HEK293 (cell line): ENCODE results near the gene ZNF507.
A peak's percentile ranks its signal among the peaks of the same experiment; 100 is the strongest.

Experiments
- CTCF ChIA-PET: fragments of 350-600 bp; formaldehyde crosslinking; extraction: SDS; loops from one replicate; lab custom pipeline; 2021; ENCODE audit warnings: antibody characterized with exemption; lab: Yijun Ruan, JAX
- POLR2A ChIA-PET: fragments of 300-600 bp; formaldehyde crosslinking; extraction: SDS; loops from one replicate; lab custom pipeline; 2020; ENCODE audit warnings: antibody characterized with exemption, inconsistent platforms; lab: Yijun Ruan, JAX
- H3K27ac ChIP-seq: fragments of 200-500 bp; sonication (Bioruptor generic); 2 replicates; pipeline ENCODE4 v1.5.1; 2014; ENCODE audit warnings: low read depth, low read length, control low read depth, inconsistent platforms; ENCODE audit errors: extremely low read depth
- H3K36me3 ChIP-seq, 2 experiments: fragments of 200-500 bp in 1 of 2; sonication (Bioruptor generic) in 1 of 2; 1 replicate in 1 of 2; 2 replicates in 1 of 2; pipeline ENCODE4 v1.5.1; 2014 to 2017; ENCODE audit warnings: inconsistent platforms in 2 of 2, low read length in 2 of 2; ENCODE audit not compliant: control insufficient read depth in 2 of 2, insufficient read depth in 1 of 2
- H3K4me1 ChIP-seq: fragments of 200-500 bp; sonication (Bioruptor generic); 2 replicates; pipeline ENCODE4 v1.5.1; 2014; ENCODE audit warnings: mild to moderate bottlenecking, low read length, inconsistent platforms; ENCODE audit not compliant: control insufficient read depth, insufficient read depth
- H3K4me3 ChIP-seq: 2 replicates; pipeline ENCODE4 v1.5.1; 2011; ENCODE audit warnings: low read depth, mild to moderate bottlenecking, control low read depth, low read length, moderate library complexity
- H3K9me3 ChIP-seq: fragments of 200-500 bp; sonication (Bioruptor generic); 2 replicates; pipeline ENCODE4 v1.5.1; 2014; ENCODE audit warnings: low read depth, low read length, inconsistent platforms; ENCODE audit not compliant: control insufficient read depth, insufficient read depth
- FEZF1 ChIP-seq: fragments of 450-650 bp; formaldehyde crosslinking; IDR thresholded peaks from 2 replicates; pipeline ENCODE4 v1.5.1; 2016; ENCODE audit warnings: missing biosample characterization, missing genetic modification characterization
- KLF16 ChIP-seq: fragments of 450-650 bp; formaldehyde crosslinking; IDR thresholded peaks from 2 replicates; pipeline ENCODE4 v1.5.1; 2017; ENCODE audit warnings: missing biosample characterization, missing genetic modification characterization
- TCF7L2 ChIP-seq: IDR thresholded peaks from 2 replicates; pipeline ENCODE4 v1.6.1; 2011; ENCODE audit warnings: low read depth, mild to moderate bottlenecking, inconsistent platforms, low read length, moderate library complexity, borderline replicate concordance
- ZEB2 ChIP-seq: fragments of 450-650 bp; formaldehyde crosslinking; IDR thresholded peaks from 2 replicates; pipeline ENCODE4 v1.5.1; 2016; ENCODE audit warnings: missing biosample characterization, missing genetic modification characterization
- ZIC2 ChIP-seq: fragments of 450-650 bp; formaldehyde crosslinking; IDR thresholded peaks from 2 replicates; pipeline ENCODE4 v1.5.1; 2016; ENCODE audit warnings: missing biosample characterization, missing genetic modification characterization
- ZNF138 ChIP-seq: fragments of 450-650 bp; formaldehyde crosslinking; IDR thresholded peaks from 2 replicates; pipeline ENCODE4 v1.5.1; 2016; ENCODE audit warnings: missing biosample characterization, missing genetic modification characterization, borderline replicate concordance
- ZNF146 ChIP-seq: fragments of 450-650 bp; formaldehyde crosslinking; IDR thresholded peaks from 2 replicates; pipeline ENCODE4 v1.5.1; 2016; ENCODE audit warnings: missing biosample characterization, missing genetic modification characterization
- ZNF174 ChIP-seq: fragments of 450-650 bp; formaldehyde crosslinking; IDR thresholded peaks from 2 replicates; pipeline ENCODE4 v1.5.0; 2017; ENCODE audit warnings: missing biosample characterization, mild to moderate bottlenecking, missing genetic modification characterization
- ZNF19 ChIP-seq: fragments of 450-650 bp; formaldehyde crosslinking; IDR thresholded peaks from 2 replicates; pipeline ENCODE4; 2016; ENCODE audit warnings: missing biosample characterization, missing genetic modification characterization, low read depth
- ZNF221 ChIP-seq: fragments of 450-650 bp; formaldehyde crosslinking; IDR thresholded peaks from 2 replicates; pipeline ENCODE4 v1.5.1; 2017; ENCODE audit warnings: missing biosample characterization, missing genetic modification characterization, borderline replicate concordance
- ZNF23 ChIP-seq: fragments of 450-650 bp; formaldehyde crosslinking; IDR thresholded peaks from 2 replicates; pipeline ENCODE4 v1.5.1; 2016; ENCODE audit warnings: missing biosample characterization, missing genetic modification characterization, borderline replicate concordance
- ZNF302 ChIP-seq: fragments of 450-650 bp; formaldehyde crosslinking; IDR thresholded peaks from 2 replicates; pipeline ENCODE4 v1.5.1; 2016; ENCODE audit warnings: missing biosample characterization, missing genetic modification characterization, low read depth
- ZNF529 ChIP-seq: fragments of 450-650 bp; formaldehyde crosslinking; IDR thresholded peaks from 2 replicates; pipeline ENCODE4 v1.5.1; 2017; ENCODE audit warnings: missing genetic modification characterization, missing biosample characterization; ENCODE audit not compliant: insufficient replicate concordance
- ZNF580 ChIP-seq: fragments of 450-650 bp; formaldehyde crosslinking; IDR thresholded peaks from 2 replicates; pipeline ENCODE4 v1.5.1; 2016; ENCODE audit warnings: missing biosample characterization, missing genetic modification characterization
- ZNF658 ChIP-seq: fragments of 450-650 bp; formaldehyde crosslinking; IDR thresholded peaks from 2 replicates; pipeline ENCODE4; 2016; ENCODE audit warnings: missing biosample characterization, missing genetic modification characterization
- ZNF701 ChIP-seq: fragments of 450-650 bp; formaldehyde crosslinking; IDR thresholded peaks from 2 replicates; pipeline ENCODE4 v1.5.1; 2016; ENCODE audit warnings: missing biosample characterization, missing genetic modification characterization
- ZNF747 ChIP-seq: fragments of 450-650 bp; formaldehyde crosslinking; IDR thresholded peaks from 2 replicates; pipeline ENCODE4 v1.5.1; 2016; ENCODE audit warnings: missing biosample characterization, missing genetic modification characterization
- ZNF768 ChIP-seq: fragments of 450-650 bp; formaldehyde crosslinking; IDR thresholded peaks from 2 replicates; pipeline ENCODE4 v1.5.1; 2018; ENCODE audit warnings: missing biosample characterization, mild to moderate bottlenecking, missing genetic modification characterization
- ZSCAN5A ChIP-seq: fragments of 450-650 bp; formaldehyde crosslinking; IDR thresholded peaks from 2 replicates; pipeline ENCODE4 v1.5.1; 2016; ENCODE audit warnings: missing biosample characterization, missing genetic modification characterization
- TF ChIP-seq, protein P1 (sequence below): fragments of 450-650 bp; IDR thresholded peaks from 2 replicates; pipeline ENCODE4 v1.5.1; 2018; ENCODE audit warnings: missing biosample characterization, missing genetic modification characterization
- TF ChIP-seq, protein P2 (sequence below): fragments of 450-650 bp; formaldehyde crosslinking; IDR thresholded peaks from 2 replicates; pipeline ENCODE4 v1.5.1; 2017; ENCODE audit warnings: missing biosample characterization, missing genetic modification characterization
- TF ChIP-seq, protein P3 (sequence below): fragments of 450-650 bp; formaldehyde crosslinking; IDR thresholded peaks from 2 replicates; pipeline ENCODE4 v1.5.1; 2016; ENCODE audit warnings: missing biosample characterization, missing genetic modification characterization
- TF ChIP-seq, protein P4 (sequence below): fragments of 450-650 bp; formaldehyde crosslinking; IDR thresholded peaks from 2 replicates; pipeline ENCODE4 v1.5.1; 2017; ENCODE audit warnings: missing biosample characterization, missing genetic modification characterization
- TF ChIP-seq, protein P5 (sequence below): fragments of 450-650 bp; formaldehyde crosslinking; IDR thresholded peaks from 2 replicates; pipeline ENCODE4 v1.5.1; 2016; ENCODE audit warnings: missing biosample characterization, missing genetic modification characterization

ZNF507 gene

GRCh38 chr19:32345261-32346207 lies at the start of gene ZNF507:
Gene ZNF507, plus strand, starts transcription at chr19:32345610. Its CDS starts 7,221 bp downstream, at chr19:32352831.
- H3K4me3 ChIP-seq = peak within 1 kb of the TSS; percentile 91
- peak within 1 kb of the TSS; percentile 87 for H3K27ac ChIP-seq
- H3K4me1 ChIP-seq = peaks cover 32% of the 10 kb centered on the region
- H3K9me3 ChIP-seq = no peaks in the 10 kb centered on the region; the same call in 1 of the 2 replicates
- H3K36me3 ChIP-seq = peaks cover 35 to 38% of the 10 kb centered on the region in 2 experiments
- POLR2A ChIA-PET = interaction anchor here (0.6 to 1.9 kb wide), 11 partner anchors 9 to 1683 kb away, joined by 3 to 18 read pairs (median 5); partner anchors contain the start of genes DPY19L3, PDCD5 and RGS9BP
- CTCF ChIA-PET = interaction anchor here (0.7 to 3.6 kb wide), 7 partner anchors 12 to 1663 kb away, joined by 3 to 12 read pairs (median 5); no protein-coding TSS in a partner anchor
- TF ChIP-seq ZNF174 (tag by site-specific recombination) (no peak), ZNF580 (peak; percentile 31), ZNF19 (no peak), ZSCAN5A (peak; percentile 92), ZNF701 (tag by site-specific recombination) (no peak), KLF16 (peak; percentile 88), ZEB2 (tag by site-specific recombination) (peak; percentile 71; the same call in 1 of the 2 replicates), ZNF23 (tag by site-specific recombination) (no peak), ZNF768 (tag by site-specific recombination) (no peak), ZNF747 (tag by site-specific recombination) (no peak), ZNF302 (tag by site-specific recombination) (no peak), ZNF146 (peak; percentile 67), ZNF221 (tag by site-specific recombination) (0 out of 2 replicates have a peak, but pooled peaks have one; percentile 33), ZIC2 (tag by site-specific recombination) (0 out of 2 replicates have a peak, but pooled peaks have one; percentile 15), ZNF138 (no peak), FEZF1 (tag by site-specific recombination) (peak; percentile 41), TCF7L2 (no peak), ZNF529 (tag by site-specific recombination) (no peak), ZNF658 (tag by site-specific recombination) (0 out of 2 replicates have a peak, but pooled peaks have one; percentile 57)
- TF ChIP-seq, protein P1, sequence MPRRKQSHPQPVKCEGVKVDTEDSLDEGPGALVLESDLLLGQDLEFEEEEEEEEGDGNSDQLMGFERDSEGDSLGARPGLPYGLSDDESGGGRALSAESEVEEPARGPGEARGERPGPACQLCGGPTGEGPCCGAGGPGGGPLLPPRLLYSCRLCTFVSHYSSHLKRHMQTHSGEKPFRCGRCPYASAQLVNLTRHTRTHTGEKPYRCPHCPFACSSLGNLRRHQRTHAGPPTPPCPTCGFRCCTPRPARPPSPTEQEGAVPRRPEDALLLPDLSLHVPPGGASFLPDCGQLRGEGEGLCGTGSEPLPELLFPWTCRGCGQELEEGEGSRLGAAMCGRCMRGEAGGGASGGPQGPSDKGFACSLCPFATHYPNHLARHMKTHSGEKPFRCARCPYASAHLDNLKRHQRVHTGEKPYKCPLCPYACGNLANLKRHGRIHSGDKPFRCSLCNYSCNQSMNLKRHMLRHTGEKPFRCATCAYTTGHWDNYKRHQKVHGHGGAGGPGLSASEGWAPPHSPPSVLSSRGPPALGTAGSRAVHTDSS (tag by site-specific recombination) = peak; percentile 19; the same call in 1 of the 2 replicates
- TF ChIP-seq, protein P2, sequence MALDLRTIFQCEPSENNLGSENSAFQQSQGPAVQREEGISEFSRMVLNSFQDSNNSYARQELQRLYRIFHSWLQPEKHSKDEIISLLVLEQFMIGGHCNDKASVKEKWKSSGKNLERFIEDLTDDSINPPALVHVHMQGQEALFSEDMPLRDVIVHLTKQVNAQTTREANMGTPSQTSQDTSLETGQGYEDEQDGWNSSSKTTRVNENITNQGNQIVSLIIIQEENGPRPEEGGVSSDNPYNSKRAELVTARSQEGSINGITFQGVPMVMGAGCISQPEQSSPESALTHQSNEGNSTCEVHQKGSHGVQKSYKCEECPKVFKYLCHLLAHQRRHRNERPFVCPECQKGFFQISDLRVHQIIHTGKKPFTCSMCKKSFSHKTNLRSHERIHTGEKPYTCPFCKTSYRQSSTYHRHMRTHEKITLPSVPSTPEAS (tag by site-specific recombination) = peak; percentile 18; the same call in 1 of the 2 replicates
- TF ChIP-seq, protein P3, sequence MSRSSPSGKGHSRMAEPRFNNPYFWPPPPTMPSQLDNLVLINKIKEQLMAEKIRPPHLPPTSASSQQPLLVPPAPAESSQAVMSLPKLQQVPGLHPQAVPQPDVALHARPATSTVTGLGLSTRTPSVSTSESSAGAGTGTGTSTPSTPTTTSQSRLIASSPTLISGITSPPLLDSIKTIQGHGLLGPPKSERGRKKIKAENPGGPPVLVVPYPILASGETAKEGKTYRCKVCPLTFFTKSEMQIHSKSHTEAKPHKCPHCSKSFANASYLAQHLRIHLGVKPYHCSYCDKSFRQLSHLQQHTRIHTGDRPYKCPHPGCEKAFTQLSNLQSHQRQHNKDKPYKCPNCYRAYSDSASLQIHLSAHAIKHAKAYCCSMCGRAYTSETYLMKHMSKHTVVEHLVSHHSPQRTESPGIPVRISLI (tag by site-specific recombination) = no peak
- TF ChIP-seq, protein P4, sequence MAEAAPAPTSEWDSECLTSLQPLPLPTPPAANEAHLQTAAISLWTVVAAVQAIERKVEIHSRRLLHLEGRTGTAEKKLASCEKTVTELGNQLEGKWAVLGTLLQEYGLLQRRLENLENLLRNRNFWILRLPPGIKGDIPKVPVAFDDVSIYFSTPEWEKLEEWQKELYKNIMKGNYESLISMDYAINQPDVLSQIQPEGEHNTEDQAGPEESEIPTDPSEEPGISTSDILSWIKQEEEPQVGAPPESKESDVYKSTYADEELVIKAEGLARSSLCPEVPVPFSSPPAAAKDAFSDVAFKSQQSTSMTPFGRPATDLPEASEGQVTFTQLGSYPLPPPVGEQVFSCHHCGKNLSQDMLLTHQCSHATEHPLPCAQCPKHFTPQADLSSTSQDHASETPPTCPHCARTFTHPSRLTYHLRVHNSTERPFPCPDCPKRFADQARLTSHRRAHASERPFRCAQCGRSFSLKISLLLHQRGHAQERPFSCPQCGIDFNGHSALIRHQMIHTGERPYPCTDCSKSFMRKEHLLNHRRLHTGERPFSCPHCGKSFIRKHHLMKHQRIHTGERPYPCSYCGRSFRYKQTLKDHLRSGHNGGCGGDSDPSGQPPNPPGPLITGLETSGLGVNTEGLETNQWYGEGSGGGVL (tag by site-specific recombination) = peak; percentile 88
- TF ChIP-seq, protein P5, sequence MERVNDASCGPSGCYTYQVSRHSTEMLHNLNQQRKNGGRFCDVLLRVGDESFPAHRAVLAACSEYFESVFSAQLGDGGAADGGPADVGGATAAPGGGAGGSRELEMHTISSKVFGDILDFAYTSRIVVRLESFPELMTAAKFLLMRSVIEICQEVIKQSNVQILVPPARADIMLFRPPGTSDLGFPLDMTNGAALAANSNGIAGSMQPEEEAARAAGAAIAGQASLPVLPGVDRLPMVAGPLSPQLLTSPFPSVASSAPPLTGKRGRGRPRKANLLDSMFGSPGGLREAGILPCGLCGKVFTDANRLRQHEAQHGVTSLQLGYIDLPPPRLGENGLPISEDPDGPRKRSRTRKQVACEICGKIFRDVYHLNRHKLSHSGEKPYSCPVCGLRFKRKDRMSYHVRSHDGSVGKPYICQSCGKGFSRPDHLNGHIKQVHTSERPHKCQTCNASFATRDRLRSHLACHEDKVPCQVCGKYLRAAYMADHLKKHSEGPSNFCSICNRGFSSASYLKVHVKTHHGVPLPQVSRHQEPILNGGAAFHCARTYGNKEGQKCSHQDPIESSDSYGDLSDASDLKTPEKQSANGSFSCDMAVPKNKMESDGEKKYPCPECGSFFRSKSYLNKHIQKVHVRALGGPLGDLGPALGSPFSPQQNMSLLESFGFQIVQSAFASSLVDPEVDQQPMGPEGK (tag by site-specific recombination) = peak; percentile 81; the same call in 1 of the 2 replicates
